ENCODE data around the gene SULT1C3.

DNA sequence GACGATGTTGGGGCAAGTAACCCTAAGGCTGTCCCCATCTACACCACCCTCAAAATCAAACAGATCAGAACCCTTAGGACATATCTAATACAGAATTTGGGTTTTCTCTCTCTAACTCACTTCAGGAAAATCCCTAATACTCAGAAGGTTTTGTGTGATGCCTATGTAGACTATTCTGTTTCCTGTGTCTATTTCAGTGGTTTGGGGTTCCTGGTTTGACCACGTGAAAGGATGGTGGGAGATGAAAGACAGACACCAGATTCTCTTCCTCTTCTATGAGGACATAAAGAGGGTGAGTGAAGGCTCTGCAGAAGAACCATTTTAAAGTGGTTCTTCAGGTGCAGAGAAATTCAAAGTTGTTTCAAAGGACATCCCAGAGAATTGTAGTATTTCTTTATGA is 65.2 kb downstream of the SULT1C3 start:
- TF ChIP-seq SP1 (IDR thresholded peaks at IDR 0.05) = no peak
- no peak for TF ChIP-seq NFRKB (IDR thresholded peaks at IDR 0.05)
- TF ChIP-seq HDGF (IDR thresholded peaks at IDR 0.05; ENCODE audit: borderline replicate concordance) = no peak
- TF ChIP-seq SUZ12 (IDR thresholded peaks at IDR 0.05) = no peak
- TF ChIP-seq ELF4 (IDR thresholded peaks at IDR 0.05) = no peak
- no peak for TF ChIP-seq TARDBP (IDR thresholded peaks at IDR 0.05)
- no peak for TF ChIP-seq CTBP1 (IDR thresholded peaks at IDR 0.05; ENCODE audit: borderline replicate concordance)
- no peak for TF ChIP-seq BHLHE40 (IDR thresholded peaks at IDR 0.05; ENCODE audit: borderline replicate concordance)
- TF ChIP-seq L3MBTL2 (conservative IDR thresholded peaks at IDR 0.05) = no peak
- TF ChIP-seq, protein P1, sequence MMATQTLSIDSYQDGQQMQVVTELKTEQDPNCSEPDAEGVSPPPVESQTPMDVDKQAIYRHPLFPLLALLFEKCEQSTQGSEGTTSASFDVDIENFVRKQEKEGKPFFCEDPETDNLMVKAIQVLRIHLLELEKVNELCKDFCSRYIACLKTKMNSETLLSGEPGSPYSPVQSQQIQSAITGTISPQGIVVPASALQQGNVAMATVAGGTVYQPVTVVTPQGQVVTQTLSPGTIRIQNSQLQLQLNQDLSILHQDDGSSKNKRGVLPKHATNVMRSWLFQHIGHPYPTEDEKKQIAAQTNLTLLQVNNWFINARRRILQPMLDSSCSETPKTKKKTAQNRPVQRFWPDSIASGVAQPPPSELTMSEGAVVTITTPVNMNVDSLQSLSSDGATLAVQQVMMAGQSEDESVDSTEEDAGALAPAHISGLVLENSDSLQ (IDR thresholded peaks at IDR 0.05) = no peak
- no peak for TF ChIP-seq LEF1 (IDR thresholded peaks at IDR 0.05; ENCODE audit: borderline replicate concordance)
- TF ChIP-seq FOXA1 (IDR thresholded peaks at IDR 0.05) = no peak
- TF ChIP-seq FOXK2 (IDR thresholded peaks at IDR 0.05) = no peak
- TF ChIP-seq FOXM1 (IDR thresholded peaks at IDR 0.05; ENCODE audit: borderline replicate concordance) = no peak

Data from HEK293T (cell line).